Measurements from ENCODE around the gene CLEC10A.

The CLEC10A gene

DNA sequence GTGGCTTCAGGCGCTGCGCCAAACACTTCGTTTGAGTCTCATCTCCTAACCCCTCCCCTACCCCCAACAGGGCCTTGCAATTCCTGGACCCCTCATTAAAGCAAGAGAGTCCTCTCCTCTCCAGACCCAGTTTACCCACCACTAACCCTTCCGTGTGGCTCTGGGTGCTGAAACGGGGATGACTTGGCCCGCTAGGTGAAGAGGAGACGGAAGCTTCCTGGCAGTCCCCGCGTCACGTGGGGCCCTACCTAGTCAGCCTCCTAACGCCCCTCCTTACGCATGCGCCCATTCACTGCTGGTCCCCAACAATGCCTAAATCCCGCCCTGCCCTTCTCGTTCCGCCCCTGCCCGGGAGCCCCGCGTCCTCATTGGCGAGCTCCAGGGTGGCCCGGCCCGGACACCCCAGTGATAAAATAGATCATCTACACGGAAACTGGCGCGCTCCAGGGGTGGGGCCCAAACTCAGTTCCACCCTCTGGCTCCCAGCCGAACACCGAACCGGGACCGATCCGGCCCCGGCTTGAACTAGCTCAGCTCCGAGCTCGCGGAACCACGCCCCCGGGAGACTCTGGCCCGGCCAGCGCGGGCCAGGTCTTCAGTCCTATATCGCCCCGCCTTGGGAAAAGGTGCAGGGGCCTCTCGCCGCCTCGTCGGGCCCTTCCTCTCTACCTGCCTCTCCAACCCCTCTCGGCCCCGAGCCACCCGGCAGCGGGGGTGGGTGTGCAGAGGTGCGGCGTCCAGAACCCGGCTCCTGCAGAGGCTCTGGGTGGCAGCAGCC is 44.3 kb downstream of the CLEC10A start, which contains the start of gene SLC16A13:
TSS of gene SLC16A13 (plus strand) at position 425 of the 778 bp plus-strand sequence. CDS start 368 bp downstream, outside the sequence.
- peak; percentile 80 for DNase-seq

DNA sequence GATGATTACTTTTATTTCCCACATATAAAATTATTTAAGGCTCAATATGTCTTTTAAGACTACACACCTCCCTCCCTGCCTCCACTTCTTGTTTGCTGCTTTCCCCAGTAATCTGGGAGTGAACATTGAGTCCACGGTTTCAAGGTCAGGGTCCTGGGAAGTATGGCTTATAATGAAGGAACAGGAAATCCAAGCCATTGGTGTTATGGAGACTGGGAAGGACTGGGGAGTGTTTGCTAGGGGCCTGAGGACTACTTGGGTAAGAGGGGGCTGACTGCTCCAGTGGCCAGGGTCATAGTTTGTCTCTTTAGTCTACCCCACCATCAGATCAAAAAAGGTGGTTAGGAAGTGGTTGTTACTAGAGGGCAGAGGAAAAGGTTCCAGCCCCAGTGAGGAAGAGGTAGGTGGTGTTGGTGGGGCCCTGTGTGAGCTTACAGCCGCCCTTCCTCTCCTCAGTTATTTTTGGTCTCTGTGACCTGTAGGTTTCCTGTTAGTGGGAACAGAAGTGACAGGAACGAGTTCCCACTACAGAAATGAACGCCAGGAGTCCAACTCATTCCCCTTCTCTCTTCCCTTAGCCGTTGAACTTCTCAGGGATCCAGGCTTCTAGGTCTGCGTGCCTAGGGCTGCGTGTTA is 45.0 kb downstream of the CLEC10A start:
- no peak for DNase-seq

DNA sequence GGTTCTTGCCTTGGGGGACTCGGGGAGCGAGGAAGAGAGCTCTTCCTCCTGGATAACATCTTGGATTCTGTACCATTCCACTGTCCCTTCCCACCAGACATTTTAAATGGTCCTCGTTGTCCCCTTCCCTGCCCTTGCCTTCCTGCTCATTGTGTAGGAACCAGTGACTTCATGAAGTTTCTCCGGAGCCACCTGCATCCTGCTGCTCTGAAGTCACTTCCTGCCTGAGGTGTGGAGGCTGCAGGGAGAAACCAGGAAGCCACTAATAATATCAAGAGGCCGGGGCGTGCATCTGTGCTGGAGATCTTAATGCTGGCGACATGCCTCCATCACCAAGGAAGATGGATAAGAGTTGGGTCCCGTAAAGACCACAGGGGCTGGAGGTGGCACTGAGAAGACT is 50.4 kb downstream of the CLEC10A start:
- DNase-seq: no peak

DNA sequence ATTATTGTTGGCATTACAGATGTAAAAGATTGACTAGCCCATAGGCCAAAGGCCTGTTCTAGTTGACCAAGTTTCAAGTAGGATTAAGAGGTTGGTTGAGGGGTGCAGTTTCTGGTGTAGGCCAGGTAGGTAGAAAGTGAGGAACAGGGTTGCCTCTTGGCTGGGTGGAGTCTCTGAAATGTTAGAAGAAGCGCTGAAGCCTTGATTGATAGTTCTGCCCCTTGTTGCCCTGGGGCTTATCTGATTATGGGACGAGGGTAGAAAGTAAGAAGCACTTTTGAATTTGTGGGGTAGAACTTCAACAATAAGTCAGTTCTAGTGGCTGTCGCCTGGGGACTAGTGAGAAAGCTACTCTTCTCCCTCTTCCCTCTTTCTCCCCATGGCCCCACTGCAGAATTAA is 51.0 kb downstream of the CLEC10A start:
- no peak for DNase-seq

DNA sequence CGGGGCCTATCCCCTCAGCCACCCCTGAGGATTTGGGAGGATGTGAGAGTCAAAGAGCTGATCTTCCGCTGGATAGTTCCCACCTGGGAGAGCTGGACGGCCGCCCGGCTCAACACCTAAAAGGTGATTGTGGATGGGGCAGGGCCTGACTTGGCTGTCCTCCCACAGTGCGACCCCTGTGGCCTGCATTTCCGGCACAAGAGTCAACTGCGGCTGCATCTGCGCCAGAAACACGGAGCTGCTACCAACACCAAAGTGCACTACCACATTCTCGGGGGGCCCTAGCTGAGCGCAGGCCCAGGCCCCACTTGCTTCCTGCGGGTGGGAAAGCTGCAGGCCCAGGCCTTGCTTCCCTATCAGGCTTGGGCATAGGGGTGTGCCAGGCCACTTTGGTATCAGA is 52.7 kb downstream of the CLEC10A start:
- DNase-seq: no peak

DNA sequence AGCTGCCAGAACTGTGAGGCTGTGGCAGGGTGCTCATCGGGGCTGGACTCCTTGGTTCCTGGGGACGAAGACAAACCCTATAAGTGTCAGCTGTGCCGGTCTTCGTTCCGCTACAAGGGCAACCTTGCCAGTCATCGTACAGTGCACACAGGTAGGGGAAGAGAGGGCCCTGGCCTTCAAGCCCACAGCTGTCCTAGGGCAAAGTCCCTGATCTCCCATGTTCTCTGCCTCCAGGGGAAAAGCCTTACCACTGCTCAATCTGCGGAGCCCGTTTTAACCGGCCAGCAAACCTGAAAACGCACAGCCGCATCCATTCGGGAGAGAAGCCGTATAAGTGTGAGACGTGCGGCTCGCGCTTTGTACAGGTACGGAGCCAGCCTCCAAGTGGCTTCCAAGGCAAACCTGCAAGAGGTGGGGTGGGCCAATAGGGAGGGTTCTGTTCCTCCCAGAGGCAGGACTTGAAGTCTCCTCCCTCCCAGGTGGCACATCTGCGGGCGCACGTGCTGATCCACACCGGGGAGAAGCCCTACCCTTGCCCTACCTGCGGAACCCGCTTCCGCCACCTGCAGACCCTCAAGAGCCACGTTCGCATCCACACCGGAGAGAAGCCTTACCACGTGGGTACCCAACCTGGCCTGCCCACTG is 53.5 kb downstream of the CLEC10A start:
- DNase-seq: no peak

DNA sequence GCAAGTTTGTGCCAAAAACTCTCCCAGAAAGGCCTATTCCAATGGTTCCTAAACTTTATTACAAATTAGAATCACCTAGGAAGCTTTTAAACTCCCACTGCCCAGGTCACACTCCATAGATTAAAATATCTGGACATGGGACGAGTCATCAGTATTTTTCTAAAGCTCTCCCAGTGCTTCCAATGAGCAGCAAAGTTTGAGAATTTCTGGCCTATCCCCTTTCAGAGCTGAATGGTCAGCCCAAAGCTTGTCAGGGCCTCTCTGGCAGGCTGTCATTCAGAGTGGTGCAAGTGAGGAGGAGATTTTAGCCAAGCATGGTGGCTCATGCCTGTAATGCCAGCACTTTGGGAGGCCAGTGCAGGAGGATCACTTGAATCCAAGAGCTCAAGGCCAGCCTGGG is 54.8 kb downstream of the CLEC10A start:
- DNase-seq: no peak
